HG02588 (cell line): ENCODE data around the gene CCBE1.

Source experiments
- ATAC-seq: cut with Tn5 transposase; IDR thresholded peaks from one replicate; pipeline ENCODE4 v1.9.1; 2021; ENCODE audit warnings: mild to moderate bottlenecking, moderate library complexity; ENCODE audit not compliant: unreplicated experiment

Gene CCBE1

DNA sequence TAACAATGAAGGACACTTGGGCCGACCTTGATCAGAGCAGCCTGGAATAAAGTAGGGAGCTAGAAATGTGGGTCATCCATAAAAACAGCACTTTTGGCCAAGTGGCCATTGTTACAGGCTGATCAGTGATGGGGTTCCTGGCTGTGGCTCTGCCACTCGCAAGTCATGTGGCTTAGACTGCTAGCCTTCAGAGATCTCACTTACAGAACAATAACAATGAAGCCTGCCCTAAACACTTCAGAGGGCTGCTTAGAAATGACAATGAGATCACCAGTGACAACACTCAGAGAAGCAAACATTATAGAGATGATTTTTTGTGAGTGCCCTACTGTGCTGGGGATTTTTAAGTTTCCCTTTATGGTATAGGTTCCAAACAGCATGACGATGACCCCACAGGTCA lies 230.2 kb downstream of the CCBE1 start:
- ATAC-seq = no peak

DNA sequence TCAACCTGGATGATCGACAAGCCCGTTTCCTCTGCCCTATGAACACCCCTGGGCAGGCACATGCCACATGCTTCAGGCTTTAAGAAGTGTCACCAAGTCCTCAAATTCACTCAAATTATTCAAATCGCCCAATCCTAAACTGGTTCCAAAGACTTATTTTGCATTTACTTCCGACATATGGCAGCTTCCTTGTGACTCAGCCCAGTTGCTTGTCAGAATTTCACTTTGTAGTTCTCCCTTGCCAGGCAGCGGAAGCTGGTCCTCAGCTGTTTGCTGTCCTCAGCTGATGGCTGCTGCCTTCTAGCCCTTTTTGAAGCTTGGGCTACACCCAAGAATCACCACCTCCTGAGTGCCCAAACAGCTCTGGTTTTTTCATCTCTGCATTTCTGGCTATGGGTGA lies 232.7 kb downstream of the CCBE1 start:
- no peak for ATAC-seq

DNA sequence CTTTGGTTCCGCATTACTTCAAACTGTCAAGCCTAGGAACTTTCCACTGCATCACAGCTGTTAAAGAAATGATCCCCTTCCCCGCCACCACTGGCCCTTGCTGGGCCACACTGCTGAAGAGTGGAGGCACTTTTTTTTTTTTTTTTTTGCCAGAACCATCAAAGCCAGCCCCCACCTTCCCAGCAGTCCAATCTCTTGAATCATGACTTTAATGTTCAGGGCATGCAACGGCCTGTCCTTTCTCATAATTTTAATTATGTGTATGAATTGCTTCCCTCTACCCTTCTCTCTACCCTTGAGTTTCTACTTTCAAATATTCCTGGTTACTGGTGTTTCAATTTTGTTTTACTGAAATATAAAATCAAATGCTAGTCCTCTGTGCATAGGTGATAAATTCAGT lies 236.1 kb downstream of the CCBE1 start:
- no peak for ATAC-seq

DNA sequence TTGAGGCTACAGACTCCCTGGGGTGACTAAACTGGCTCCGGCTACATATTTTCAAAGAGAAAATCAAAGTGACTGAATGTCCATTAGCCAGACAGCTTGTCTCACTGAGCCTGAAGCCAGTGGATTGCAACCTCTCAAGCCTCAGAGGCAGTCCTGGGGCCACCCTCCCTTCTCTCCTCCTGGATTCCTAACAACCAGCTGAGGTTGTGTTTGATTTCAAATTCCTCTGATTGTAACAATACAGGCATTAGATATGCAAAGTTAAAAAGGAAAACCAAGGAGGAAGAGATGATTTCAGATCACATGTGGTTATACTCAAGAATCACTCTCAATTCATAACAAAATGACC lies 237.2 kb downstream of the CCBE1 start:
- ATAC-seq = no peak

DNA sequence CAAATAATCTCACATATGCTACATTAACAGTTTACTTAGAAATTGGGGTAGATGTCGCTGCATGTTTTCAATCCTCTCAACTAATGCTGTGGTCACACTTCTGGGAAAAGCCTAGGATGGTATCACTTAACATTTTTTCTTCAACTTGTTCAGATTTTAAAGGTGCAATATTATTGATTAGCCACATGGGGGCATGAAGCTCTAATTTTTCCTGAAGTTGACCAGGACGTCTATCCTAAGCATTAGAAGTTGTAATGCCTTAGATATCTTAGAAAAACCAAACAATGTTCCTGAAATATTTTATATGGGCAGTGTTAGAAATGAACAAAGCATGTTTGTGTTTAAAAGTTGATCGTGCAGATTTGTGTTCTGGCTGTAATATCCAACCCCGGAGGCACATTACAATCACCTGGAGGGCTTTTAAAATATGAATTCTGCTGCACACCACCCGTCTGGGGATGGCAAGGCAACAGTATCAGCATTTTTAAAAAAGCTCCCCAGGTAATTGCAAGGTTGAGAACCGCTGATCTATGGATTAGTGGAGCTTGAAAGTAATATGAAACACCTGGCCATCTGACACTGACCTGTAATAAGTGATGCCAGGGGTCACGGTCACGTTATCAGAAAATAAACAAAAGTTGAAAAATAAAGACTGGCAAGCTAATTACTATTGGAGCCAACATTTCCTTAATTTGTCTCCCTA lies 237.7 kb downstream of the CCBE1 start:
- no peak for ATAC-seq

DNA sequence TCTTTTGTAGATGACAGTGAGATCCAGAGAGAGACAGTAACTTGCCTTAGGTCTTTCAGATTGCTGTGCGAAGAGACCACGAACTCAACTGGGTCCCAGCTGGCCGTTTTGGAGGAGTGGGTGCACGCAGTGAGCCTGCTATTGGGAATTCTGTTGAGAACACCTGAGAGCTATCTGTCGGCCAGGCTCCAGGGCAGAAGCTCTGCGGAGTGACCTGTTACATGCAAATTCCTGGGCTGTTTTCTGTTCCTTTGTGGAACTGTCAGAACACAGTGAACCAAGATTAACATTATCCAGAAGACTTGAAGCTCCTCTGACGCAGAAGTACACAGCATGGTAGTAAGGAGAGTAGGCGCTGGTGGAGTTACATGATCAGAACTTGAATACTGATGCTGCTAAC lies 238.6 kb downstream of the CCBE1 start:
- no peak for ATAC-seq

DNA sequence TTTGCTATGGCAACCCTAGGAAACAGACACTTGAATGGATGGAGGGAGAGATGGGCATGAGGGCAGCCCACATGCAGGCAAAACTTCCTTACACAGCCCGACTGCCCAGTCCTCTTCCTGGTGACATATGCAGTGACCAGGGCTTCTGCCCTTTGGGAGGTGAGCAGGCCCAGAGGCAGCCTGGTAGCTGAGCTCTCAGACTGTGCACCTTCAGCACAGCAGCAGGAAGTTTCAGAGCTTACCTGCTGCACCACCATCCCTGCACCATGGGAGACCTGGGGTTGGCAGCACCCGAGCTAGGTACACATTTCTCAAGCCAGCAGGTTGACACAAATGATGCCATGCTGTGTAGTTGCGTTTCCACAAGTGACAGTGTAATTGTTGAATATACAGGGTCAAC lies 240.6 kb downstream of the CCBE1 start:
- no peak for ATAC-seq

DNA sequence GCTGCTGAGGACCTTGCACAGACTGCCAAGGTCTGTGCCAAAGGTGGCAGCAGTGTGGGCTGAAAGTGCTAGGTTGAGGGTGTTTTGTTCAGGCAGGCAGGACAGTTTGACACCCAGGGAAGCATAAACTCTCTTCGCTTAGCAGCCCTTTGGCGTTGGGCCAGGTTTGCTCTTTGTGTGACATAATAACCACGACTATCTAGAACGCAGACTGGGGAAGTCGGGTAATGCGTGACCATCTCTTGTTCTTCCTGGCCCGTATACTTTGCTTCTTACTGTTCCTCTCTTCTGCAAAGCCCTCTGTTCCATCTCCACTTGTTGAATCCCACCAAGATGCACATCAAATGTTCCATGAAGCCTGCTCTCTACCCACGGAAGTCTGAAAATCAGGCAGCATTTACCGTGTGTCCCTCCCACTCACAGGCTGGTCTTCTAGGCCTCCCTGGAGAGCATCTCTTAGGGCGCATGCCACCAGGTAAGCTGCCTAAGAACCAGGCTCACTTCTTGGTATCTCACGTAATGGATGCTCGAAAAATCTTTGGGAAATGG lies 241.4 kb downstream of the CCBE1 start:
- ATAC-seq = no peak

DNA sequence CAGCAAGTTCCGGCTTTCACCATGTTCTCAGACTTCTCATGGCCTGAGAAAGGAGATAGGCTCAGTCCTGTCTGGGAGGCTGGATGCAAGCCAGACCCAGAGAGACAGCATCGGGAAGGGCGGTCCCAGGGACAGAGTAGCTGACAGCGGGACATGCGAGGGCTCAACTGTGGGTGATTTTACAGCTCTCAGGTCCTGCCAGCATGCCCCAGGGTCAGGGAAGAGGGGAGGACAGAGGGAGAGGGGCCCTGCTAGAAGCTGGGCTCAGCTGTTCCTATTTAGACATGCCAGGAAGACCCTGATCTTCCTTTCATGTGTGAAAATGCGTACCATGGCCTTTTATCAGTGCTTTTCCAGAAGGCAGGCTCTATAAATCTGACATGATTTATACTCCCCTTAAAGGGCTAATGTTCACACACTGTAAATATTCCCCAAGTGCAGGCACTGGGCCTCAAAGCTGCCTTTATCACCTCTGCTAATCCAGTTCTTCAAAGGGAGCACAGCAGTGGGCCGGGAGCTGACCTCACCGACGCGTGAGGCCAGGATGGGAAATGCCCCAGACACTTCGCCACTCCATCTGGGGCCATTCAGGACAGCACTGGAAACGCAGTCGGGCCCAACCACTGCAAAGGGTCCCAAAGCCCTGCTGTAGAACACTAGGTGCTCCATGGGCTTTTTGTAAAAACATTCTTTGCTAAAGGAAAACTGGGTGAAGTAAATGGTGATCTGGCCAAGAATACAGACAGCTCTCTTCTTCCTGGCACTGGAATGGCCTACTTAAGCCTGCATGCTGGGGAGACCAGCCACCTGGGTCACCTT lies 242.1 kb downstream of the CCBE1 start:
- no peak for ATAC-seq

DNA sequence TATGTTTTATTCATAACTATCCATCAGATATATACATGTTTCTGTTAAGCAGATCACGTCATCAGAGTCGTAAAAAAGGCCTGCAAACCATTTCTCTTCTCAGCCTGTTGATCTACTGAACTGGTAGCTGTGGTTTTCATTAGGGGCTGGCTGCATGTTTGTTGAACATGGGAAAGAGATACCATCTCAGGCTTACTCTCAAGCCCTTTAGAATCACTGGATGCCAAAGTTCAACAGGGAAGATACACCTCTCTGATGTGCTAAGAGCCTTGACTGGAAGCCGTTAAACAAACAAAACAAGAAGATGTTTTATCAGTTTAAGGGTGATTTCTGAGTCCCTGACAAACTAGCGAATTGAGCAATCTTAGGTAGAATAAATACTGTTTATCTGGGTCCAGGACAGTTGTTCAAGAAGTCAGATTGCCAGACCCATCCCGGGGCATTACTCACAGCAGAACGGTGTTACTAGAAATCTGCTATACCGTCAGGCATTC lies 243.7 kb downstream of the CCBE1 start:
- no peak for ATAC-seq

DNA sequence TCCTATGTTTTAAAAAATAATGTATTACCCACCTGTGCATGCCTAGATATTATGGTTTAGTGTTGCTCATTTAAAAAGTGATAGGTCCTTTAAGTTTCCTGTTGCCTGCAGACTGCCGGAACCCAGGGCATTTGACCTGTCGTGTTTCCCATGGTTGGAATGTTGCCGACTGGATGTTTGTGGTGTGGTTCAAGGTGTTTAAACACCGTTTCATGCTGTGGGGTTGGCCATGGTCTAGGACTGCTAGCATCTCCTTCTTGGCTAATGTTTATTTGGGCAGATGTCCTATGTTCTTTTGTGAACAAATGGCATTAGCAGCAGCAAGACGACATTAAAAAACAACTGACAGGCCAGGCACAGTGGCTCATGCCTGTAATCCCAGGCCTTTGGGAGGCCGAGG lies 245.3 kb downstream of the CCBE1 start:
- no peak for ATAC-seq

DNA sequence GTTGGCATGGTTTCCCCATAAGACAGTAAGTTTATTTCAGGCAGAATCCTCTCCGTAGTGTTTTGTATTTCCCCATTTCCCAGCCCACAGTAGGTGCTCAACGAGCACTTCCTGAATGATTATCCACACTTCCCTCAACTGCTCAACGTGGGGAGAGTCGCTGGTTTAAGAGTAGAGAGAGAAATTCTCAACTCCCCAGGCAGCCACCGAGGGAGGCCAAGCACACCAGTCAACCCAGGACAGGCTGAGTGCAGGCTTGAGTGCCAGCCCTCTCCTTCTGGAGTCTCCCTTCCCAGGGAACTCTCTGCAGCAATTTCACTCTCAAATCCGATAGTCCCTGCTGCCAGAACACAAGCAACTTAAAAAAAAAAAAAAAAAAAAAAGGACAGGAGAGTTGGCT lies 246.2 kb downstream of the CCBE1 start:
- ATAC-seq = no peak

DNA sequence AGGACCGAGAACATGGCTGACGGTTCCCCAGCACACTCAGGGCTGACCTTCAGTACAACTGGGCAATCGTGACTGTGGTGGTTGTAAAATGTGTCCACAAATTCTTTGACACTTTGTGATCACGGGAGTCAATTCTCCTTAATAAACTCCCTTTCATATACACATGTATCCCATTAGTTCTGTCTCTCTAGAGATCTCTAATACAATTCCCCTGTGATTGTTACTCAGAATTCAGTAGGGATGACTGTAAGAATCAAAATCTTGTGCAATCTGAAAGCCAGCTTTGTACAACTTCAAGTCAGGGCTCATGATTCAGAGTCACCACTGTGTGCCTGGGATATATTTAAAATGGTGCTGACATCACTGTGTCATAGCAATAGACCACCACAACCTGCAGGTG lies 248.7 kb downstream of the CCBE1 start:
- no peak for ATAC-seq

DNA sequence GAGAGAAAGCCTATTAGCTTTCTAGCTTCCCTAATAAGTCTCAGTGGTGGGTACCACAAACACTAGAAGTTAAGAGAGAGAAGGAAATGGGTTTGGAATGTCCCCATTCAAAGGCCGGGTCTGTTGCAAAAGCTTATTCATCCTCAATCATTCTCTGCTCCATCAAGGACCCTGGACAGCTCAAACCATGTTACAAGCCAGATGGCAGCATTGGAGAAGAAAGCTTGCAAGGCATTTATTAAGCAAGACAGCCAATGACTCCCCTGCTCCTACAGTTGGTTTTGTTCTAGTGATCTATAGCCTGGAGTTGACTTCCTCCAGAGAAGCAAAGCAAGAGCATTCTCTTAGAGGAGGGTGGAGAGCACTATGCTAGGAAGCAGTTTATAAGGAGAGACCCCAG lies 251.2 kb downstream of the CCBE1 start:
- no peak for ATAC-seq

DNA sequence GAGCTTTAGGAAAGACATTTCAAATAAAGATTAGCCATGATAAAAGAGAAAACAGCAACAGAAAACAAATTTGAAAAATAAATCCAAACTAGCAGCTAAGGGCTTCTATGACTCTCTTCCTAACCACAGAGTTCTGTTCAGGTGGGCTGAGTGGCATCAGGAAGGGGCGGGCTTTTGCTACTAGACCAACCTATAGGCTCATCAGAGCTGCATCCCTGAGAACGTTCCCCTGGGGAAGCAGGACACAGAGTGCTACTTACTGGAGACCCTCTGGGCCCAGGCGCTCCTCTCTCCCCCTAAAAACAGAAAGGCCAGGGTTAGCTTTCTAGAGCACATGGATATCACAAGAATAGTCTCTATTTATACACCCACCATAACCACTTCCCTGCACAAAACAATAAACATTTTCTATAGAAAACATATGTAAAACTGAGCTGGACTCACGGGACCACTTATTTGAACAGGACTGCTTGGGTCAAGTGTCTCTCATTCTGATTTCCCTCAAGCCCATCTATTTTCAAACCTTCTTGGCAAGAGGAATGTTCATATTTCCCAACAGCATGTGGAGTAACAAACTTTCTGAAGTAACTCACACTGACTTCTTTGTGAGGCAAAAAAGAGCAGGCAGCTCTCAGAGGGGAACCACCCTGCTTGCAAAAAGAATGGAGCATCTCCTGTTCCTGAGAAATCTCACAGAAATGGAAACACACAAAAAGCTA lies 259.2 kb downstream of the CCBE1 start:
- ATAC-seq = no peak

DNA sequence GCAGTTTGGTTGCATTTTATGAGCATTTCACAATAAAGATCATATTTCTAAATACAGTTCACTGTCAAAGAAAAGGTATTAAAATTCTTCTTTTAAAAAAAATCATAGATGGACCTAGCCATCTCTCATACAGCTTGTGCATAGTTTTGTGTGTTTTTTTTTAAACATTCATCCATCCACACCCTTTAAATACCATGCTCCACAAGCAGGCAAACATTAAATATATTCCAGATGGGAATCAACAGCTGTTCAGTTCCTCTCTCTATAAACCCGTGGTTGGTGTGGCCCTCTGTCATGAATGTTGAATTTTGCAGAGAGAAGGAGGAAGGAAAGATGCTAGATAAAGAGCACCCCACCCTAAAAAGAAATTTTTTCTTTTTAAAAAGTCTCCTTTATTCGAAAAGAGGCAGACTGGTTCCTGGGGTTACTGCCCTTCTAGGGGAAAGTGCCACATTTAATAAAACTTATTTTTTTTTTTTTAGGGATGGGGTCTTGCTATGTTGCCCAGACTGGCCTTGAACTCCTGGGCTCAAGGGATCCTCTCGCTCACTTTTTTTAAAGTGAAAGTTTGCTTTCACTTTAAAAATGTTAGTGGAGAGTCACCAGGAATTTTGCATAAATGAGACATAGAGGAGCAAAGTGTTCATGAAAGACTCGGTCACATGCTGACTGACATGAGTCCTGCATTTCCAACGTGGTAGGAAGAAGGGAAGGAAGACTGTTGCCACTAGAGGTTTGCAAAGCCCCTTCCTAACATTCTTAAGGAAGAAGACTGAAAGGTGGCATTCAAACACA lies 264.2 kb downstream of the CCBE1 start:
- ATAC-seq = no peak

DNA sequence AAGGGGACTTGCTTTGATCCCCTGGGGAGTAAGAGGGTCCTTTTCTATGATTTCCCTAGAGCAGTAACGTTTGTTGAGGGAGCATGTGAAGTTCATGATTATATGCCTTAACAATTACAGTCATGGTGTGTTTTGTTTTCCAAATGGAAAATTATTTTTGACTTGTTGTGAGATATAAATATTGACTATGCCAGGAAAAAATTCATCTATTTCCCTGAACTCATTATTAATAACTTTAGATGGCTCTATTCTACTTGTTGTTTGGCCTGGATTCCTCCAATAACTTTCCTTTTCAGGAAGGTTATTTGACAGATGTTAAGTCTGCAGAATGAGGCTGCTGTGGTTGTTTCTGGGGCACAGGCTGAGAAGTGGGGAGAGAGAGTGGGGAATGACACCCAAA lies 266.1 kb downstream of the CCBE1 start:
- no peak for ATAC-seq

DNA sequence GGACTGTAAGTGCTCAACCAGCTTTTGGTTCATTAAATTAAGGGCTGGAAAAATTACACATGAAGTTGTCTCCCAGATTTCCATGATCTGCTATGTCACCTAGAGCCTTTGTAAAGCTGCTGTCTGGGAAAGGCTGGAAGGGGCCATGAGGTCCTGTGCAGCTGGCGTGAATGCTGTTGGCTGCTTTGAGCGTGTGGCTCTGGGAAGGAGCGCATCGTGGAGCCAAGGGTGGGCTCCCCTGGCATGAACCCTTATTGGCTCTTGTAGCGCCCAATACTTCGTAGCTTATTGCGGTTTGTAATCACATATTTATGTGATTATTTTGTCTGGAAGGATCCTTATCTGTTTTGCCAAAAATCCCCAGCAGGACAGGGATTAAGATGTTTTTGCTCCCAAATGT lies 267.6 kb downstream of the CCBE1 start:
- no peak for ATAC-seq

DNA sequence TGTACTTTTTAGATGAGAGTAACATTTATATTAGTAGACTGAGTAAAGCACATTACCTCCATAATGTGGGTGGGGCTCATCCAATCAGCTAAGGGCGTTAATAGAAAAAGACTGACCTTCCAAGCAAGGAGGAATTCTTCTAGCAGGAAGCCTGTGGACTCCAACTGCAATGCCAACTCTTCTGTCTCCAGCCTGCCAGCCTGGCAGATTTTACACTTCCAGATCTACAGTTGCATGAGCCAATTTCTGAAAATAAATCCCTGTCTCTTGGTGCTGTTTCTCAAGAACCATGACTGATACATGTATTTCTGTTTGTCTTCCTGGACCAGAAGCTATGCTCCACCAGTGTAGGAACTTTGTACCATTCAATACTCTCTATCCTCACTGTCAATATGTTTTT lies 269.2 kb downstream of the CCBE1 start:
- ATAC-seq = no peak

DNA sequence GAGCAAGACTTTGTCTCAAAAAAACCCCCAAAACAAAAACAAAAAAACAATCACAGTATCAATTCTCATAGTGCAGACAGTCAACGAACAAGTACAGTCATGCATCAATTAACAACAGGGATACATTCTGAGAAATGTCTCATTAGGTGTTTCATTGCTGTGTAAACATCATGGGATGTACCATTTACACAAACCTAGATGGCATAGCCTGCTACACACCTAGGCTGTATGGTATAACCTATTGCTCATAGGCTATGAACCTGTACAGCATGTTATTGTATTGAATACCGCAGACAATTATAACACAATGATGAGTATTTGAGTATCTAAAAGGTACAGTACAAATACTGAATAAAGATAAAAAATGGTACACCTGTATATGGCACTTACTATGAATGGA lies 270.4 kb downstream of the CCBE1 start:
- no peak for ATAC-seq

DNA sequence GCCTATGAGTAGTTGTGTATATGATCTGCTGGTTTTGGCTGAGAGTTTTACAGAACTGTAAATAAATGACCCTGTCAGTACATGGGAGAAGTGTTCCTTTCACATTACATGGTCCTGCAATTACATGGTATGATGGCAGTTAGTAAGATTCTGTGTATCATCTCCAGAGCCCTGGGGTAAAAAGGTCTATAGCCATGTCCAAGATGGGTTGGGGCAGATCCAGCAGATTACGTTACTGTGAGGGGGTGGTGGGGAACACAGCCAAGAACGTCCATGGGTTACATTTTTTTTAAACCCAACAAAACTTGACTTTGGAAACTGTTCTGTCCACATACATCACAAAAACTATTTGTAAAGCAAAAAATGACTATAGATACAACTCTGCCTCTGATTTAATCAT lies 274.0 kb downstream of the CCBE1 start:
- no peak for ATAC-seq
